NCI-H187 treated with DMSO at 0.1 percent for 48 hours (cell line): ENCODE measurements around the gene LRRC32.

Source experiments
- DNase-seq: peaks from one replicate; lab custom pipeline; 2025; lab: John Stamatoyannopoulos, UW

The LRRC32 gene, protein sequence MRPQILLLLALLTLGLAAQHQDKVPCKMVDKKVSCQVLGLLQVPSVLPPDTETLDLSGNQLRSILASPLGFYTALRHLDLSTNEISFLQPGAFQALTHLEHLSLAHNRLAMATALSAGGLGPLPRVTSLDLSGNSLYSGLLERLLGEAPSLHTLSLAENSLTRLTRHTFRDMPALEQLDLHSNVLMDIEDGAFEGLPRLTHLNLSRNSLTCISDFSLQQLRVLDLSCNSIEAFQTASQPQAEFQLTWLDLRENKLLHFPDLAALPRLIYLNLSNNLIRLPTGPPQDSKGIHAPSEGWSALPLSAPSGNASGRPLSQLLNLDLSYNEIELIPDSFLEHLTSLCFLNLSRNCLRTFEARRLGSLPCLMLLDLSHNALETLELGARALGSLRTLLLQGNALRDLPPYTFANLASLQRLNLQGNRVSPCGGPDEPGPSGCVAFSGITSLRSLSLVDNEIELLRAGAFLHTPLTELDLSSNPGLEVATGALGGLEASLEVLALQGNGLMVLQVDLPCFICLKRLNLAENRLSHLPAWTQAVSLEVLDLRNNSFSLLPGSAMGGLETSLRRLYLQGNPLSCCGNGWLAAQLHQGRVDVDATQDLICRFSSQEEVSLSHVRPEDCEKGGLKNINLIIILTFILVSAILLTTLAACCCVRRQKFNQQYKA

DNA sequence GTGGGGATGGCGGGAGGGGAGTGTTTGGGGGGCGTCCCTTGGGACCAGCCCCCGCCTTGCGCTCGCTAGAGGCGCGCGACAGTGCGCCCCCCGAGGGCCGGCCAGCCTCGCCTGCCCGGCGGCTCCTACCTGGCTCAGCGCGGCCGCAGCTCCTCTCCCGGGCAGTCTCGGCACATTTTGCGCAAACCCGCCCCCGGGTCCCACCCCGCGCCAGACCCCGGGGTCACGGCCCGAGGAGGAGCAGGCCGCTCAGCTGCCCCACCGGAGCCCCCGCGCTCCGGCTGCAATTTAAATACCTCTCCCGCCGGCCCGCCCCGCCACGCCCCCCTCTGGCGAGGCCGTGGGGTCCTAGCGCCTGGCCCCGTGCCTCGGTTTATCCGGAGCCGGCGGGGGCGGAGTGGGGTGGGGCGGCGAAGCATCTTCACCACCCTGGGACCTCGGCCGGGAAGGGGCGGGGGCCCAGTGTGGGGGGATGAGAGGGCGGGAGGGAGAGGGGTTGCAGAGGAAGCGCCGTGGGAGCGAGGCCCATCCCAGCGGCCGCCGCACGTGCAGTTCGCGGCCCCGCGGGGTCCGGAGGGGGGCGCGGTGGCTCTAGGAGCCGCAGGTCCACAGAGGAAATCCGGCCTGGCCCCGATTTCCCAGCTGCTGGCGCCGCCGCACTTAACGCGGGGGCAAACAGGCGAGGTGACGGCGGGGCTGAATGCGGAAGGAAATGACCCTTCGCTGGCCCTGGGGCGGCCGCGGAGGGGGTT is at the start of gene LRRC32:
Gene LRRC32 (minus strand): TSS at position 263 of the 752 bp plus-strand sequence. CDS start 4,793 bp downstream, outside the sequence.
- DNase-seq = no peak

DNA sequence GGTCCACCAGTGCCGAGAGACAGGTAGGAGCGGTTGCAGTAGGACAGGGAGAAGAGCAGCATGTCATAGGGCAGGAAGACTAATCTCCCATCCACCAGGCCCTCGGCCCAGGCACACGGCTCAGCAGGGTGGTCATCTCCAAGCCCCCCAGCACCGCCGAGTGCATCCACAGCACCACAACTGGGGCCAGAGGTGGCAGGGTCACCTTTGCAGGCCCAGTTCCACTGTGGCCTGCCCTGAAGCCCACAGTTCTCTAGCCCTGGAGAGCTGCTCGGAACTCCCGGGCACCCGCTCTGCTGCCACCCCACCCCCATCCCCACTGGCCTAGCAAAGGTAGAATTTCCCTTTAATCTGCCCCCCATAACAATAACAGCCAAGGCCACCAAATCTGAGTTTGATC is 49.1 kb upstream of the LRRC32 start:
- DNase-seq = no peak

DNA sequence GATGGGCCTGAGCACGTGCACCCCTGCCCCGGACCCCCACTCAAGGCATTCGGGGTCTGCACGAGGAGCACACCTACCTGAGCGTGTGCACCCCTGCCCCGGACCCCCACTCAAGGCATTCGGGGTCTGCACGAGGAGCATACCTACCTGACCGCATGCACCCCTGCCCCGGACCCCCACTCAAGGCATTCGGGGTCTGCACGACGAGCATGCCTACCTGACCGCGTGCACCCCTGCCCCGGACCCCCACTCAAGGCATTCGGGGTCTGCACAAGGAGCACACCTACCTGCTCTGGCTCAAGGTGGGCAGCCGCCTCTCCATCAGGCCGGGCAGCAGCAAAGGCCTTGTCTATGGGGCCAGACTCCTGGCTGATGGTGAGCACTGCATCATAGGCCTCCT is 48.7 kb upstream of the LRRC32 start:
- DNase-seq = no peak

DNA sequence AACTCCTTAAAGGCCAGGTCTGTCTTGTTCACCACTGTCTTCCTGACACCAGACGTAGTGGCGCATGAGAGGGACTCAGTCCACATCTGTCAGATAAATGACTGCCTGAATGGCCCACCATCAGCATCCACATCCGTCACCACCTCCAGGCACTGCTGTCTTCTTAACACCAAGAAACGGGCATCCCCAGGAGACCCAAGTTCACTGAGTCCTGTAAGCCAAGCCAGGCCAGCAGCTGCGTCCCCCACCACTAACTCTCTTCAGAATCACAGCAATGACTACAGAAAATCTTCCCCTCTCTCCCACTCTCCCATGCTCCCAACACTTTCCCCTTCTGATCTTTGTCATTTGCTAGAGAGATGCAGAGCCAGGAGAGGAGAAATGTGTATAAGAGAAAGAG is 47.3 kb upstream of the LRRC32 start:
- no peak for DNase-seq

DNA sequence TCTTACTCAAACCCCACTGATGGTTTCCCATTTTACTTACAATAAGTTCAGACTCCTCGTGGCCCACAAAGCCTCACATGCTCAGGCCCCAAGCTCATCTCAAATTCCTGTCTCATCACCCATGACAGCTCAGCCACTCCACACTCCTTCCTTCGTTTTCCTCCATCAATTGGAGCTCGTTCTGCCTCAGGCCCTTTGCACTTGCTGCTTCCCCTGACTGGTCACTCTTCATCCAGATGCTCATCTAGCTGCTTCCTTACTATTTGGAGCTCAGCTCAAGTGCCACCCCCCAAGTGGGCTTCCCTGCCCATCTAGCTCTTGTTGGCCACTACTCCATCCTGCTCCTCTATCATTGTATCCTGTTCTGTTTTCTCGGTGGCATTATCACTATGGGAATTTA is 46.8 kb upstream of the LRRC32 start:
- no peak for DNase-seq

DNA sequence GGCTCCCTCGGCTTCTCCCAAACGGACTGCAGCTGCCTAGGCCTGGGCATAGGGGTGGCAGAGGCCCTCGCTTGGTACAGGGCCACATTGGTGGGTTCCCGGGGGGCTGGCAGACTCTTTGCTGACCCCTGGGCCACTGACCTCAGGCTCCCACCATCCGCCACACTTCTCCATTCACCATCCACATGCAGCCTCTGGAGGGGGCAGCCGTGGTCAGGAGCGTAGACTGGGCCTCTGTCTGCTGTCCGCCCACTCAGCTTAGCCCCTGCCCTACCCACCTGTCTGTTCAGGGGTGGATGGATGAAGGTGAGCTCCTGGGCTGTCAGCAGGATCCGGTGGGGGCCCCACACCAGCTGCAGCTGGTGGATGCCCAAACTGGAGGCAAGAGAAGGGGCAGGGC is 45.7 kb upstream of the LRRC32 start:
- DNase-seq = no peak

DNA sequence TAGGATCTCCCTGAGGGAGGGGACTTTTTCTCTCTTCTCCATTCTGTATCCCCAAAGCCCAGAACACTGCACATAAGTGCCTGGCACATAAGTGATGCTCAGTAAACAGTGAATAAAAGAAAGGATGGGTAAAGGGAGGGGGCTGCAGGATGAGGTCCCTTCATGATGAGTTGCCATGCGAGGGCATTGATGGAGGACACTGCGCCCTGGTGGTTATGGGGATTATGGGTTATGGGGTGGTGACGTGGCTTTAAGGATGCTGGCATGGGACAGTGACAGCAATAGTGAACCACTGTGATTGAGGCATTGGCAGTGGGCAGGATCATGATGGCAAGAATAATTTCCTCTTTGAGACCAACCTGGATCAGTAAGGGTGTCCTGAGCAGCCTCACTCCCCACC is 43.9 kb upstream of the LRRC32 start:
- DNase-seq = no peak

DNA sequence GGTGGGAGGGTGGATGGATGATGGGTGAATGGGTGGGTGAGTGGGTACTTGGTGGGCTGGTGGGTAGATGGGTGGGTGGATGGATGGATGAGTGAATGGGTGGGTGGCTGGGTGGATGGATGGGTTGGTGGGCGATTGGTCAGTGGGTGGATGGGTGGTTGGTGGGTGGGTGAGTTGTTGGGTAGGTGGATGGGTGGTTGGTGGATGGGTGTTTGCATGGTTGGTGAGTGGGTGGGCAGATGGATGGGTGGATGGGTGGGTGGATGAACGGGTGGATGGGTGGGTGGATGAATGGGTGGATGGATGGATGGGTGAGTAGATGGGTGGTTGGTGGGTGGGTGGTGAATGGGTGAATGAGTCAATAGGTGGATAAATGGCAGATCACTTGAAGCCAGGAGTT is 43.0 kb upstream of the LRRC32 start:
- DNase-seq = no peak

DNA sequence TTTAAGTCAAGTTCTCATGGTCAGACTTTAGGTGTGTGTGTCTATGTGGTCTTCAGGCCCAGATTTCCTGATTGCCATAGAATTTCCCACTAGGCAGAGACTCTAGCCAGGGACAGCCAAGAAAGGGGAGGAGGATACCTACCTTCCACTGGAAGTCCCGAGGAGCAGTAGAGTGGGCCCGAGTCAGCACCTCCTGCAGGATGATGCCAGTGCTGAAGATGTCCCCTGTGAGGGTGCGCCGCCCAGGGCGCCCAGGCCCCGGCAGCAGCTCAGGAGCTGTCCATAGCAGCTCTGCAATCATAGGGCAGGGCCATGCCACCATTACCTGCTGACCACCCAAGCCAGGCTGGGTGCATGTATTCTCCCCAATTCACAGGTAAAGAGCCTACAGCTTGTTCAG is 41.6 kb upstream of the LRRC32 start:
- no peak for DNase-seq

DNA sequence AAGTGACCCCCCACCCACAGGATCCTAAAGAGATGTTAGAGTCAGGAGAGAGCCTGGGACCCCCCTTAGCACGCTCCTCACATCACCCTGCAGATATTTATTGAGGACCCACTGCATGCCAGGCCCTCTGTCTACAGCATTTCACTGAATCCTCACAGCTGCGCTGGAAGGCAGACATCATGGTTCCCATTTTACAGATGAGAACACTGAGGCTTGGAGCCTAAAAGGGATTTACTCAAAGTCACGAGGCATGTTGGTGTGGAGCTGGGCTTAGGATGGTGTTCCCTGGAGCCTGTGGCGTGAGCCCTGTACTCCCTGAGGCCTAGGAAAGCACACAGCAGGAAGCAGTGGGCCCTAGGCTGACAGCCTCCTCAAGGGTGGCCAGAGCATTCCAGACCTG is 39.2 kb upstream of the LRRC32 start:
- no peak for DNase-seq

DNA sequence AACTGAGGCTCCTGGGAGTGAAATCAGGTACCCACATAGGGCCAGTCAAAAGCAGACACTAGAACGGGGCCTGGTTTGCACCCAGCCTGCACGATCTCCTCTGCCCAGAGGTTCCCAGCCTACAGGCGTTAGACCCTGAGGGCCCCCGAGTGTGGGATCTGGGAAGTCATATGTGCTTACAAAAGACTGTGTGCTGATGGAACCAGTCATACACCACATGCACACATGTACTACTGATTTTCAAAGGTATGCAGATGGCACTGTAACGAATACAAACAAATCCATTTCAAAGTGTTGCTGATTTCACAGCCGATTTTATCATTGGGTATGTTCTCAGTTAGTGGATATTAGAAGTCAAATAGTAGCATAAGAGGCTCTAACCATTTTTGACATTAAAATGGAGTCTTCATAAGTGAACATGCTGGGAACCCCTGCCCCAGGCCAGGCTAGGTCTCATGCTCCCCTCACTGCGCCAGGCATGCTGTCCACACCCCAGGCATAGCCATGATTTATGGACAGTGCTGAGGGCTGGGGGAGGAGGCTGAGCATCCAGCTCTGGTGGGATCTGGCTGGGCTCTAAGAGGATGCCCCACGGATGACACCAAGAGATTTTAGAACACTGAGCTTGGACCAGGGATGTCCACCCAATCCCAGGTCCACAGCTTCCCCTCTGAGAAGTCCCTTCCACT is 38.6 kb upstream of the LRRC32 start:
- no peak for DNase-seq

DNA sequence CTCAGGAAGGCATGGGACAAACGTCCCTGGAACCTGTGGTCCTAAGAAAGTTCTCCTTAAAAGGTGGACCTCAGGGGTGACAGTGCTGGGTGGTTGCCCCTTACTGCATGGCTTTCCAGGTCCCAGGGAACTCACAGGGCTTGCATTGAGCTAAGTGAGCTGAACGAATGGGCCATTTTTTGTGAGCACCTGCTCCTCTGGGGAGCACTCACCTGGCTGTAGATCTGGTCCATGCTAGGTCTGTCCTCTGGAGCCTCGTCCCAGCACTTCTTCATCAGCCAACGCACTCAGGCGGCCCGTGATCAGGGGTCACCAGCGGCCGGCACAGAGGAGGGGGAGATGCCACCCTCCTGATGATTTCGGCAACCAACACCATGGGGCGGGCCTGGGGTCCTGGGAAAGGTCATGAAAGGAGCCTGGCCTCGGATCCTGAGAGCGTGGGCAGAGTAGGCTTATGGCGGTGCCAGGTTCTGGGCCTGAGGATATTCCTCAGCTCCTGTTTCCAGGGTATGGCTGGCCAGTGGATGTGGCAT is 36.8 kb upstream of the LRRC32 start:
- no peak for DNase-seq

DNA sequence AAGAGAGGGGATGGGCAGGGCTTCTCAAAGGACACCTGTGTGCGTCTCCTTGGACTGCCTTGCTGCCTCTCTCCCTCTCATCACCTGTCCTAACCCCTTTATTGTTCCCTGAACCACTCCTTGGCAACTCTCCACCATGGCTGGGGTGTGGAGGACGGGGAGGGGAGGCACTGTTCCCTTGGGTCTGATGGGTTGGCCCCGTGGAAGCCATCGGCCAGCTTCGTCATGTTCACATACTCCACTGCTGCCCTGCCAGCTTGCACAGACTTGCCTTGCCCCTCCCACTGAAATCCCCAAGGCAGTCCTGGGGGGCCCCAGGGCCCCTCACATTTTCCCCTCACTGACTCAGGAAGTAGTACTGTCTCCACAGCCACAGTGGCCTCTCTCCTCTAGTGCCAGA is 36.1 kb upstream of the LRRC32 start:
- no peak for DNase-seq

DNA sequence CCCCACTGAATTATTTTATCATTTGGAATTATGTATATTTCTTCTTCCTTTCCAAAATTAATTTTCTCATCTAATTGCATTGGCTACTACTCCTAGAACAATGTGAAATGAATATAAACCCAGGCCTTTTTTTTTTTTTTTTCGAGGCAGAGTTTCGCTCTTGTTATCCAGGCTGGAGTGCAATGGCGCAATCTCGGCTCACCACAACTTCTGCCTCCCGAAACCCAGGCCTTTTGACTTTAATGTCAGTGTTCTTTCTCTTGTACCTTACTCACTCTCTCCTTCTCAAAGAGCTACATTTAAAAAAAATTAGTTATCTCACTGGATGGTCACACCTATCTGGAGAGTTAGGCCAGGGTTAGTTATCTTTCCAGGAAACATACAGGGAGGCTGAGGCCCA is 35.3 kb upstream of the LRRC32 start:
- DNase-seq = no peak

DNA sequence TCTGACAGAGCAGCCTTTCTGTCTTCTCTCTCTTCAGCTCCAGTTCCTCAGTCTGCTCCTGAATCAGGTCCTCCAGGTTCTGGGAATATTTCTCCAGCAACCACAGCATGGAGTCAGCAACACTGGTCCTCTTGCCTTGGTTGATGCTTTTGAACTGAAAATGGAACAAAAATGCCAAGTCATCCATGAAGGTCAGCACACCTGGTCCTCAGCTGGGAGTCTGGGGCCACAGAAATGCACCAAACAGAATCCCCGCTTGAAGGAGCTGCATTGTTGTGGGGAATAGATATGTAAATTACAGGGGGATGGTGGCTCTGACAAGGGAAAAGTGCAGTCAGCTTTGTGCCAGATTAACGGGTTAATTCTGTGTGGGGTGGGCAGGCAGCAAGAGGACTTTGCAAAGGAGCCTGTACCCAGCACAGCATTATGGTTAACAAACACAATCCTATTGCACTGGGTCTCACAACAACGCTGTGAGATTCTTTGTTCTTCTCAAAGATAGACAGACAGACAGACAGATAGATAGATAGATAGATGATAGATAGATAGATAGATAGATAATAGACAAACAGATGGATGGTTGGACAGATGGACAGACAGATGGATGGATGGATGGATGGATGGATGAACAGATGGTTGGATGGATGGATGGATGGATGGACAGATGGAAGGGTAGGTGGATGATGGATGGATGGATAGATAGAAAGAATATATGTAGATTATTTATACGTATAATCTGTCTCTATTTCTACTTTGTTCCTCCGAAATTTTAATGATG is 33.8 kb upstream of the LRRC32 start:
- DNase-seq = no peak

DNA sequence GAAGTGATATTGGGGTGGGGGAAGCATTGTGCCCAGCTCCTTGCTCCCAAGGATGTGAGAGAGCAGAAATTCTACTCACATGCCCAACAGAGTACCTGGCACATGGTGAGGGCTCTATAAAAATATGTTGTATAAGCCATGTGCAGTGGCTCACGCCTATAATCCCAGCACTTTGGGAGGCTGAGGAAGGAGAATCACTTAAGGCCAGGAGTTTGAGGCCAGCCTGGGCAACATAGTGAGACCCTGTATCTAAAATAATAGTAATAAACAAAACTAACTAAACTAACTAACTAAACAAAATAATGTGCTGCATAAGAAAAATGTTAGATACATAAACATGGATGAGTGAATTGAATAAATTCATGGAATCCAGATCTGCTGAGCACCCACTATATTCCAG is 33.2 kb upstream of the LRRC32 start:
- no peak for DNase-seq

DNA sequence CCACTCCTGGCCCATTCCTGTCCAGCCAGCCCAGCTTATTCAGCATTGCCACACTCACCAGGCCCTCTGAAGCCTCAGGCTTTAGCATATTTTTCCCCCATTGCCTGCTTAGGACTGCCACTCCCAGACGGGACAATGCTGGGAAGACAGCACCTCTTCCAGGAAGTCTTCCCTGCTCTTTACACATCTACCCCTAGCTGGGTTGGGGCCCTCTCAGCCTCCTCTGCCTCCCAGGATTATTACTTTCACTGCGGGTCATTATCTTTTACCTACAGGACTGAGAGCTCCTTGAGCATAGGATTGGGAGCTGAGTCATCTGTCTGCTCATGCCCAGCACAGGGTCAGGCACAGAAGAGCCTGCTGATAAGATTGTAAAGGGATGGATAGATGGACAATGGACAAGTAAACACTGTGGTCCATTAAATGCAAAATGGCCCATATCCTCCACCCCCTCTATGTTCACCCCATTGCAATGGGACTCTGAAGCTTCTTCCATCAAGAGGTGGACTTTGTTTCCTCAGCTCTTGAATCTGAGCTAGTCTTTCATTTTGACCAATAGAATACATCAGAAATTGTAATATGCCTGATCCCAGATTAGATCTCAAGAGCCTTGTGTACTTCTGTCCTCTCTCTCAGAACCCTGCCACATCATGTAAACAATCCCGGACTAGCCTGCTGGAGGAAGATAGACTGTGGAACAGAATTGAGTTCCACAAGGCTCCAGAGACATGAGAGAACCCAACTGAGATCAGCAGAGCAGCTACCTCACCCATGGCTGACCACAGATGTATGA is 32.0 kb upstream of the LRRC32 start:
- DNase-seq = no peak

DNA sequence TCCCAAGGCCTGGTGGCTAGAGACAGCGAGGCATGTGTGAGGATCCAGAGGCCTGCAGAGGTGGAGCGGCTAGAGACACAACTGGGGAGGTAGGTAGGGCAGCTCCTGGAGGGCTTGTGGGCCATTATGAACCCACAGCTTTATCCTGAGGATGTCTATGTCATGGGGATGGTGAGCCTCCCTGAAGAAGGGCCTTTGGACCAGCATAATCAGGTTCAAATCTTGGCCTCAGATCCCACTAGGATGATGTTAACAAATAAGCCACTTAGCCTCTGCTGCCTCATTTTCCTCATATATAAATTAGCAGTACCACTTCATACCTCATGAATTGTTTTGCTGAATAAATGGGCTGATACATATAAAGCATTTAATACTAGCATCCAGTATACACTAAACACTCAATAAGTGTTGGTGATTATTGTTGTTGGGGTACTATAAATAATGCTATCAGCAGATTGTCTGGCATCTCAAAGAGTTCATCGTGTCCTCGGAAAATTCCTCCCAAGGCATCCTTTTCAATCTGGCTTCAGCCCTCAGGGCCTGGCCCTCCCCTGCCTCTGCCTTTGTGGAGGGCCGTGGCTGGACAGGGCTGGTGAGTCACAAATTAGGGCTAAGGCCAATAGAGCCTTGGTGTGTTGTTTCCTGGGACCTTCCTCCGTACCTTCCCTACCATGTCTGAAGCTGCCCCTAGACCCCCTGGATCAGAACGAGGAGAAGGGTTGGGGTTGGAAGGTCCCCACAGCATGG is 30.9 kb upstream of the LRRC32 start:
- DNase-seq = no peak

DNA sequence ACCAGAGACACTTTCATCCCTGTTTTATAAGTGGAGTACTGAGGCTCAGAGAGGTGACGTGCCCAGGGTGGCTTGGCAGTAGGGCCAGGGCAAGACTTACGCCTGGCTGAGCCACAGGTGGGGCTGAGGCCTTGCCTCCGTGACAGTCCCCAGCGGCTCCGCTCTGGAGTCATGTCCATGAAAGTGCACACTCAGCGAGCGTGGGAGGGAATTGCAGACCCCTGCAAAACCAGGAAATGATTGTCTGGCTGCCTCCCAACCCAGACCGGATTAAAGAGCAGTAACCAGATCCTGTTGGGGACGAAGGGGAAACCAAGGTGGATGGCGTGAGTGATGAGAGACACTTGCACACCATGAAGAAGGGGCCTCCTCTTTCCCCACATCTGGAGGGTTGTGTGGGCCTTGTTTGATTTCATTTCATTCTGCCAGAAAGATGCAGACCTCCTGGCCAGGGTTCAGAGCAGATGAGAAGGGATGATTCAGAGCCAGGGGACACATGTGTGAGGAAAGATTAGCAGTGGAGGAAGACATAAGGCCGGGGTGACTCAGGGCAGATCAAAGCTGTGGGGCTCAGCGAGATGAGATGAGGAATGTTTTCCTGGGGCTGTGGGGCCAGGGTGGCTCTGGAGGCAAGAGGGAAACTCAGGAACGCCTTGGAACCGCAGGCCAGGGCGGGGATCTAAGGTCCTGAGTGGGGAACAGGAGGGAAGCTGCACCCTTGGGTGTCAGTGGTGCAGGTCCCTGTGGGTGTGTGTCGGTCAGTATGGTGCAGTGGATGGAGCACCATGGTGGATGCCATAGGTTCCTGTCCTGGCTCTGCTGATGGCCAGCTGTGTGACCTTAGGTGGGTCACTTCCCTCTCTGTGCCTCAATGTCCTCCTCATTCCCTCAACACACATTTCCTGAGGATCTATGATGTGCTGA is 29.9 kb upstream of the LRRC32 start:
- DNase-seq = no peak
